H1 (cell line): ENCODE measurements around the gene OR6M1. TPM values are rescaled to one million over a fixed set of nuclear protein-coding genes. Genes with fewer than 3 reads are reported as not detected.

ENCODE experiments used
- CTCF ChIA-PET: fragments of 300-600 bp; sonication (Branson Sonifier 250); formaldehyde crosslinking; loops from one replicate; lab custom pipeline; 2021; ENCODE audit not compliant: partially characterized antibody; lab: Charles Lee
- POLR2A ChIA-PET: fragments of 300-600 bp; sonication (Branson Sonifier 250); formaldehyde crosslinking; loops from one replicate; lab custom pipeline; 2021; ENCODE audit warnings: inconsistent platforms; ENCODE audit not compliant: partially characterized antibody; lab: Charles Lee
- DNase-seq, 2 experiments: peaks; one replicate each; pipeline versions ENCODE4 v3.0.0 to v3.0.0-alpha.2; 2010 to 2022; ENCODE audit warnings: low spot score in 2 of 2, low read depth in 1 of 2, mixed read lengths in 1 of 2
- FAIRE-seq: peaks from 2 replicates; lab custom pipeline; 2011; peaks lifted over from hg19 to GRCh38; lab: Jason Lieb, UNC
- H2AFZ ChIP-seq: 2 replicates; pipeline ENCODE4 v1.8.1; 2012; ENCODE audit warnings: low read length, inconsistent platforms
- H2AK5ac ChIP-seq: 2 replicates; pipeline ENCODE4 v1.6.1; 2013; ENCODE audit warnings: low read depth, low read length
- H2BK120ac ChIP-seq: replicated peaks from 2 replicates; pipeline ENCODE3; 2013; ENCODE audit warnings: low read depth, low read length, inconsistent platforms
- H2BK12ac ChIP-seq: 2 replicates; pipeline ENCODE4 v1.6.1; 2013; ENCODE audit warnings: low read depth, low read length
- H2BK15ac ChIP-seq: 2 replicates; pipeline ENCODE4 v1.6.1; 2013; ENCODE audit warnings: low read length
- H2BK20ac ChIP-seq: 2 replicates; pipeline ENCODE4 v1.6.1; 2013; ENCODE audit warnings: low read length
- H2BK5ac ChIP-seq: 2 replicates; pipeline ENCODE4 v1.6.1; 2013; ENCODE audit warnings: low read depth, low read length
- H3K14ac ChIP-seq: 2 replicates; pipeline ENCODE4 v1.6.1; 2013; ENCODE audit warnings: inconsistent platforms; ENCODE audit not compliant: insufficient read length
- H3K18ac ChIP-seq: 2 replicates; pipeline ENCODE4 v1.6.1; 2013; ENCODE audit warnings: low read length; ENCODE audit errors: extremely low read depth
- H3K23ac ChIP-seq: 2 replicates; pipeline ENCODE4 v1.6.1; 2013; ENCODE audit warnings: inconsistent platforms; ENCODE audit not compliant: insufficient read length
- H3K23me2 ChIP-seq: 2 replicates; pipeline ENCODE4 v1.6.1; 2013; ENCODE audit warnings: low read depth, low read length
- H3K27ac ChIP-seq: 2 replicates; pipeline ENCODE4 v1.6.1; 2011; ENCODE audit warnings: low read depth, low read length, inconsistent platforms
- H3K27me3 ChIP-seq, 4 experiments: replicated peaks in 1 of 4; 1 replicate in 1 of 4; 2 replicates in 3 of 4; pipeline versions ENCODE4 v1.6.1 to v1.8.1; 2011 to 2013; ENCODE audit warnings: low read length in 3 of 4, mild to moderate bottlenecking in 3 of 4, inconsistent platforms in 2 of 4, mixed read lengths in 2 of 4, moderate library complexity in 1 of 4; ENCODE audit not compliant: control insufficient read depth in 3 of 4, insufficient read depth in 3 of 4; ENCODE audit errors: extremely low read depth in 1 of 4
- H3K36me3 ChIP-seq, 4 experiments: 2 replicates each; pipeline versions ENCODE4 v1.6.1 to v1.8.1; 2011 to 2013; ENCODE audit warnings: mild to moderate bottlenecking in 4 of 4, low read length in 3 of 4, moderate library complexity in 2 of 4, control low read depth in 1 of 4, inconsistent platforms in 1 of 4; ENCODE audit not compliant: insufficient read depth in 4 of 4, control insufficient read depth in 2 of 4
- H3K4ac ChIP-seq: replicated peaks from 2 replicates; pipeline ENCODE3; 2013; ENCODE audit warnings: low read length, low read depth, mixed read lengths, inconsistent platforms; ENCODE audit not compliant: insufficient read length
- H3K4me1 ChIP-seq, 4 experiments: replicated peaks in 1 of 4; 1 replicate in 1 of 4; 2 replicates in 3 of 4; pipeline versions ENCODE4 v1.6.1 to v1.8.1; 2011 to 2013; ENCODE audit warnings: low read length in 3 of 4, inconsistent platforms in 2 of 4, mixed read lengths in 1 of 4; ENCODE audit not compliant: insufficient read depth in 4 of 4, control insufficient read depth in 3 of 4
- H3K4me2 ChIP-seq, 2 experiments: 2 replicates each; pipeline versions ENCODE4 v1.6.1 to v1.8.1; 2011 to 2013; ENCODE audit warnings: low read depth in 2 of 2, low read length in 2 of 2, control low read depth in 1 of 2, inconsistent platforms in 1 of 2, mild to moderate bottlenecking in 1 of 2; ENCODE audit not compliant: insufficient read depth in 1 of 2
- H3K4me3 ChIP-seq, 4 experiments: fragments of 200-600, 300-600 bp in 1 of 4; sonication (generic), shearing (Covaris generic), sonication (Bioruptor Twin) in 1 of 4; 2 replicates each; pipeline versions ENCODE4 v1.5.1 to v1.8.1; 2011 to 2016; ENCODE audit warnings: low read length in 4 of 4, low read depth in 3 of 4, control low read depth in 2 of 4, inconsistent platforms in 2 of 4, mild to moderate bottlenecking in 2 of 4, mixed read lengths in 1 of 4, moderate library complexity in 1 of 4; ENCODE audit not compliant: insufficient read depth in 2 of 4; ENCODE audit errors: extremely low read depth in 1 of 4
- H3K56ac ChIP-seq: replicated peaks from 2 replicates; pipeline ENCODE3; 2013; ENCODE audit warnings: low read depth, mild to moderate bottlenecking, mixed read lengths, low read length, inconsistent platforms; ENCODE audit not compliant: insufficient read length
- H3K79me1 ChIP-seq: 2 replicates; pipeline ENCODE4 v1.6.1; 2013; ENCODE audit warnings: low read depth, low read length, control low read depth
- H3K79me2 ChIP-seq, 2 experiments: 2 replicates each; pipeline versions ENCODE4 v1.6.1 to v1.8.1; 2012 to 2013; ENCODE audit warnings: low read length in 2 of 2, mild to moderate bottlenecking in 2 of 2, inconsistent platforms in 1 of 2; ENCODE audit not compliant: insufficient read depth in 2 of 2, control insufficient read depth in 1 of 2
- H3K9ac ChIP-seq, 4 experiments: replicated peaks in 1 of 4; 1 replicate in 1 of 4; 2 replicates in 3 of 4; pipeline versions ENCODE4 v1.6.1 to v1.8.1; 2011 to 2013; ENCODE audit warnings: low read depth in 3 of 4, low read length in 3 of 4, control low read depth in 2 of 4, mild to moderate bottlenecking in 2 of 4, moderate library complexity in 2 of 4, inconsistent platforms in 1 of 4; ENCODE audit errors: extremely low read depth in 1 of 4
- H3K9me3 ChIP-seq, 2 experiments: 2 replicates each; pipeline versions ENCODE4 v1.6.1 to v1.8.1; 2012 to 2013; ENCODE audit warnings: mild to moderate bottlenecking in 2 of 2, moderate library complexity in 2 of 2, control low read depth in 1 of 2, inconsistent platforms in 1 of 2, low read depth in 1 of 2, low read length in 1 of 2, mixed read lengths in 1 of 2; ENCODE audit not compliant: insufficient read depth in 2 of 2
- H4K20me1 ChIP-seq, 2 experiments: replicated peaks in 1 of 2; 2 replicates each; pipeline versions ENCODE3 to v1.8.1; 2011 to 2013; ENCODE audit warnings: inconsistent platforms in 2 of 2, low read length in 2 of 2, mild to moderate bottlenecking in 1 of 2; ENCODE audit not compliant: insufficient read depth in 2 of 2, control insufficient read depth in 1 of 2
- H4K5ac ChIP-seq: 2 replicates; pipeline ENCODE4 v1.6.1; 2013; ENCODE audit warnings: low read length, low read depth, mixed read lengths, inconsistent platforms; ENCODE audit not compliant: insufficient read length
- H4K8ac ChIP-seq: 2 replicates; pipeline ENCODE4 v1.8.0; 2013; ENCODE audit warnings: mild to moderate bottlenecking, moderate library complexity, low read length, inconsistent platforms; ENCODE audit not compliant: insufficient read depth; ENCODE audit errors: extremely low read depth
- H4K91ac ChIP-seq: replicated peaks from 2 replicates; pipeline ENCODE3; 2013; ENCODE audit warnings: low read length, mixed read lengths, inconsistent platforms; ENCODE audit not compliant: insufficient read length
- BACH1 ChIP-seq: IDR thresholded peaks from 2 replicates; pipeline ENCODE4 v1.6.1; 2012; ENCODE audit warnings: low read length, improper control_type of control experiment
- CREB1 ChIP-seq: IDR thresholded peaks from 2 replicates; pipeline ENCODE4 v1.6.1; 2012; ENCODE audit warnings: inconsistent platforms
- CTBP2 ChIP-seq: IDR thresholded peaks from 2 replicates; pipeline ENCODE4 v1.7.0; 2011; ENCODE audit warnings: borderline replicate concordance, mild to moderate bottlenecking, moderate library complexity, mixed read lengths, low read length; ENCODE audit not compliant: insufficient read depth, insufficient read length
- GABPA ChIP-seq: IDR thresholded peaks from 2 replicates; pipeline ENCODE4 v1.6.1; 2011; ENCODE audit warnings: mild to moderate bottlenecking, low read length, moderate library complexity, borderline replicate concordance; ENCODE audit not compliant: insufficient read depth
- HDAC6 ChIP-seq: IDR thresholded peaks from one replicate; pipeline ENCODE4 v1.7.1; 2012; ENCODE audit warnings: low read depth, mild to moderate bottlenecking, inconsistent platforms, low read length, moderate library complexity
- NRF1 ChIP-seq: IDR thresholded peaks from 2 replicates; pipeline ENCODE4 v1.6.1; 2011; ENCODE audit warnings: mild to moderate bottlenecking, low read depth, low read length, improper control_type of control experiment
- SRF ChIP-seq: IDR thresholded peaks from 2 replicates; pipeline ENCODE4 v1.6.1; 2011; ENCODE audit warnings: mild to moderate bottlenecking, low read depth, low read length, moderate library complexity
- TAF7 ChIP-seq: optimal IDR thresholded peaks from 2 replicates; pipeline ENCODE3; 2011; ENCODE audit warnings: low read depth, mild to moderate bottlenecking, inconsistent platforms, low read length, moderate library complexity, borderline replicate concordance
- WGBS, 2 experiments: shearing (Covaris generic) in 1 of 2; methylation state at CpG; one replicate each; pipeline versions ENCODE4 v1.1.6 to v1.1.7; 2013 to 2015; ENCODE audit warnings: low lambda C conversion rate in 2 of 2, mixed read lengths in 2 of 2, inconsistent platforms in 1 of 2, low coverage in 1 of 2, missing lambda C conversion rate in 1 of 2; ENCODE audit not compliant: insufficient replicate concordance in 2 of 2, insufficient coverage in 1 of 2, insufficient read length in 1 of 2; ENCODE audit errors: extremely low coverage in 1 of 2, missing lambda C conversion rate in 1 of 2; 5-methylcytosine and 5-hydroxymethylcytosine counted together
- polyA plus RNA-seq, 7 experiments: library from polyadenylated mRNA; depleted of rRNA in 3 of 7; stranded (reverse) in 5 of 7; unstranded in 2 of 7; fragments of >200 nt in 5 of 7; fragments of 200-250 nt in 2 of 7; gene quantifications; 1 replicate in 5 of 7; 2 replicates in 1 of 7; 4 replicates in 1 of 7; pipeline versions ENCODE4 v1.2.1 to v1.2.3, GENCODE V29; 2011 to 2013; ENCODE audit warnings: missing spikeins in 2 of 7, mixed read lengths in 2 of 7
- total RNA-seq: library from RNA; stranded (reverse); fragmentation: NEBNext Ultra II Directional; extraction: Animal tissue kit (Norgen Biotek cat#: 25700); gene quantifications from 2 replicates; pipeline ENCODE4 v1.2.1, GENCODE V29; 2021
- TF ChIP-seq, protein P1 (sequence below), 3 experiments: IDR thresholded peaks; 1 replicate in 2 of 3; 2 replicates in 1 of 3; pipeline versions ENCODE4 v1.5.1 to v1.6.1; 2011; ENCODE audit warnings: low read length in 3 of 3, mild to moderate bottlenecking in 3 of 3, inconsistent platforms in 2 of 3, low read depth in 1 of 3, moderate library complexity in 1 of 3; ENCODE audit not compliant: insufficient read depth in 1 of 3; ENCODE audit errors: control extremely low read depth in 1 of 3
- TF ChIP-seq, protein P2 (sequence below): IDR thresholded peaks from 2 replicates; pipeline ENCODE4 v1.6.1; 2012; ENCODE audit warnings: inconsistent platforms

The OR6M1 gene
- total and polyA plus RNA-seq, 2 of the 8 experiments (the other 6 are each of a cell fraction or from before 2014, with no cell fraction given) = not detected

DNA sequence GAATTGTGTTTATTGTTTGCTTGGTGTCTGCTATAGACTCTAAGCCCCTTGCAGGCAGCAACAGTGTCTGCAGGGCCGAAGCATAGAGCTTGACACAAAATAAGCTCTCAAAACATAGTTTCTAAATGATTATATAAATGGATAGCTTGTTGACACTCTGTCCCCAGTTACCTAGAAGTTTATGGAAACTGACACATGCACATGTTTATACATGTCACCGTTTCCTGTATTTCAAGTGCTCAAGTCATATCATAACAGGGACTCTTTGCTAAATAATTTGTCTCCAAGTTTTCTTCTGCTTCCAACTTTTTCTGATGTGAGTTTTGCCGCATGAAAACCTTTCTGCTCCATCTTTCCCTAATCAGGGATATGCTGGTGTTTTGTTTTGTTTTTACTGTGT lies 48.2 kb downstream of the OR6M1 start:
- Histone ChIP-seq H3K18ac (no peak overlapping the region), H3K23ac (no peak overlapping the region), H3K56ac (no peak overlapping the region), H3K9ac (no peak overlapping the region), H4K5ac (no peak overlapping the region), H3K4ac (no peak overlapping the region), H4K20me1 (no peaks in the 10 kb centered on the region), H3K14ac (no peak overlapping the region), H3K4me3 (no peak overlapping the region), H2AFZ (no peak overlapping the region), H2BK15ac (no peak overlapping the region), H2BK12ac (no peak overlapping the region), H2BK5ac (no peak overlapping the region), H3K23me2 (no peaks in the 10 kb centered on the region), H3K4me1 (no peaks in the 10 kb centered on the region), H3K9me3 (peaks cover 12 to 14% of the 10 kb centered on the region in 2 experiments), H4K8ac (no peak overlapping the region), H3K36me3 (peaks cover 0 to 7% (median 3%) of the 10 kb centered on the region in 4 experiments; a peak in 2 of 8 replicates), H2BK20ac (no peak overlapping the region), H3K79me1 (no peaks in the 10 kb centered on the region), H2BK120ac (no peak overlapping the region), H2AK5ac (no peak overlapping the region), H3K79me2 (no peaks in the 10 kb centered on the region), H3K27ac (no peak overlapping the region), H4K91ac (no peak overlapping the region), H3K27me3 (no peaks in the 10 kb centered on the region), H3K4me2 (no peak overlapping the region)
- WGBS, 2 experiments = 90% methylated on average over 3 of the region's 3 CpGs; no CpG with 5 or more reads in 1 of the 2 experiments
- TF ChIP-seq GABPA = no peak
- TF ChIP-seq, protein P1, sequence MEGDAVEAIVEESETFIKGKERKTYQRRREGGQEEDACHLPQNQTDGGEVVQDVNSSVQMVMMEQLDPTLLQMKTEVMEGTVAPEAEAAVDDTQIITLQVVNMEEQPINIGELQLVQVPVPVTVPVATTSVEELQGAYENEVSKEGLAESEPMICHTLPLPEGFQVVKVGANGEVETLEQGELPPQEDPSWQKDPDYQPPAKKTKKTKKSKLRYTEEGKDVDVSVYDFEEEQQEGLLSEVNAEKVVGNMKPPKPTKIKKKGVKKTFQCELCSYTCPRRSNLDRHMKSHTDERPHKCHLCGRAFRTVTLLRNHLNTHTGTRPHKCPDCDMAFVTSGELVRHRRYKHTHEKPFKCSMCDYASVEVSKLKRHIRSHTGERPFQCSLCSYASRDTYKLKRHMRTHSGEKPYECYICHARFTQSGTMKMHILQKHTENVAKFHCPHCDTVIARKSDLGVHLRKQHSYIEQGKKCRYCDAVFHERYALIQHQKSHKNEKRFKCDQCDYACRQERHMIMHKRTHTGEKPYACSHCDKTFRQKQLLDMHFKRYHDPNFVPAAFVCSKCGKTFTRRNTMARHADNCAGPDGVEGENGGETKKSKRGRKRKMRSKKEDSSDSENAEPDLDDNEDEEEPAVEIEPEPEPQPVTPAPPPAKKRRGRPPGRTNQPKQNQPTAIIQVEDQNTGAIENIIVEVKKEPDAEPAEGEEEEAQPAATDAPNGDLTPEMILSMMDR (IDR thresholded peaks at IDR 0.05; ENCODE audit: control extremely low read depth in 1 of 3, insufficient read depth in 1 of 3, low read depth in 1 of 3, low read length in 3 of 3) = no peak
- TF ChIP-seq CTBP2 = no peak
- no peak for TF ChIP-seq NRF1
- TF ChIP-seq HDAC6 = no peak
- TF ChIP-seq TAF7 = no peak
- TF ChIP-seq CREB1 = no peak
- no peak for TF ChIP-seq SRF
- TF ChIP-seq, protein P2, sequence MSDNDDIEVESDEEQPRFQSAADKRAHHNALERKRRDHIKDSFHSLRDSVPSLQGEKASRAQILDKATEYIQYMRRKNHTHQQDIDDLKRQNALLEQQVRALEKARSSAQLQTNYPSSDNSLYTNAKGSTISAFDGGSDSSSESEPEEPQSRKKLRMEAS = no peak
- TF ChIP-seq BACH1 = no peak
- ChIA-PET CTCF (interaction anchor here (1.1 to 1.4 kb wide), 2 partner anchors 47 to 314 kb away, joined by 3 read pairs; no protein-coding TSS in a partner anchor), POLR2A (no interaction called here)
- FAIRE-seq = no peak
- no peak for DNase-seq
